GM12891 (cell line): ENCODE data around the gene LHX2.

Source experiments
- DNase-seq: peaks from one replicate; pipeline ENCODE4 v3.0.0; 2011; ENCODE audit warnings: low spot score; ENCODE audit not compliant: insufficient read length
- FAIRE-seq: peaks from 2 replicates; lab custom pipeline; 2011; peaks lifted over from hg19 to GRCh38; lab: Jason Lieb, UNC
- PAX5 ChIP-seq: IDR thresholded peaks from 2 replicates; pipeline ENCODE4 v1.6.1; 2011; ENCODE audit warnings: low read length, moderate library complexity, mild to moderate bottlenecking; ENCODE audit not compliant: insufficient read depth, severe bottlenecking
- POLR2A ChIP-seq: IDR thresholded peaks from 2 replicates; pipeline ENCODE4 v1.6.1; 2011; ENCODE audit warnings: low read depth, low read length, control low read depth
- POLR2AphosphoS5 ChIP-seq: IDR thresholded peaks from 2 replicates; pipeline ENCODE4 v1.6.1; 2011; ENCODE audit warnings: low read depth, low read length, control low read depth
- POU2F2 ChIP-seq: IDR thresholded peaks from 2 replicates; pipeline ENCODE4 v1.6.1; 2011; ENCODE audit warnings: low read depth, mild to moderate bottlenecking, control low read depth, low read length, moderate library complexity
- SPI1 ChIP-seq: IDR thresholded peaks from 2 replicates; pipeline ENCODE4 v1.6.1; 2011; ENCODE audit warnings: low read depth, low read length, control low read depth
- TAF1 ChIP-seq: IDR thresholded peaks from 2 replicates; pipeline ENCODE4 v1.6.1; 2011; ENCODE audit warnings: low read depth, low read length, control low read depth

The LHX2 gene

DNA sequence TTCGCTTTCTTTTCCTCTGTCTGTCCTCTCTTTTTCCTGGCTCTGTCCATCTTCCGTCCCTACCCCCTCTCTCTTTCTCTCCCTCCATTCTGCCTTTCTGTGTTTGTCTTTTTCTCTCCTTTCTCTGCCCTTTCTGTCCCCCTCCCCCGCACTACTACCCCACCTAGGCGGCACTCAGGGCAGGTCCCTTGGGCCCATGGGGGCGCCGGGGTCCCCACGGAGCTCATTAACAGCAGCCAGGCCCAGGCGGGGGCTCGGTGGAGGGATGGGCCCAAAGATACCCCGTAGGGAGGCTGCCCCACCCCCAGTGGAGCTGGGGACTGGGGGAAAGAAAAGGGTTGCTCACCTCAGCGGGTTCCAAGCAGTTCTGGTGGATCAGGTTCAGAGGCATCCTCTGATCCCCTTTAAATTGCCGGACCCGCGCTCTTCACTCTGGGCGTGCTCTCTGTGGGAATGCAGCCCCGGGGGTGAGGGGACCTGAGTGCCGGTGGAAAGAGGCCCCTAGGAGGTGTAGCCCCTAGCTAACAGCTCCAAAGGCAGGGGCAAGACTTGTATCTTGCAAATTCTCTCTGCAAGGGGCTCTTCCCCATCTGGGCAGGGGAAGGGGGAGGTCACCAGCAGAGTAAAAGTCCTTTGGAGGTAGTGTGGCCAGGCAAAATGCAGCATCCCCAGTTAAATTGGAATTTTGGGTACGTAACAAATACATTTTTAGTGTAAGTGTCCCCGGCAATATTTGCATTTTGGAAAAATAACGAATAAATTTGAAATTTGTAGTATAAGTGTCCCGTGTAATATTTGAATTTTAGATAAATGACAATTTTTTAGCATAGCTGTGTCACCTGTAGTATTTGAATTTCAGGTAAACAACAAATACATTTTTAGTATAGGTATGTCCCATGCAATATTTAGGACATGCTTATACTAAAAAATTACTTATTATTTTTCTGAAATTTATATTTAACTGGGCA is 7.4 kb downstream of the LHX2 start:
- no peak for DNase-seq
- FAIRE-seq = no peak
- TF ChIP-seq TAF1 (no peak), POU2F2 (no peak), POLR2A (no peak), SPI1 (no peak), PAX5 (no peak), POLR2AphosphoS5 (no peak)

- TF ChIP-seq PAX5 = no peak
- TF ChIP-seq POLR2A = no peak
- TF ChIP-seq POU2F2 = no peak
- no peak for TF ChIP-seq SPI1
- no peak for TF ChIP-seq TAF1
- TF ChIP-seq POLR2AphosphoS5 = no peak
- FAIRE-seq = peak; percentile 9
- DNase-seq = no peak
Observed at GRCh38 chr9:124019771-124020519, 8.4 kb downstream of the LHX2 start.

DNA sequence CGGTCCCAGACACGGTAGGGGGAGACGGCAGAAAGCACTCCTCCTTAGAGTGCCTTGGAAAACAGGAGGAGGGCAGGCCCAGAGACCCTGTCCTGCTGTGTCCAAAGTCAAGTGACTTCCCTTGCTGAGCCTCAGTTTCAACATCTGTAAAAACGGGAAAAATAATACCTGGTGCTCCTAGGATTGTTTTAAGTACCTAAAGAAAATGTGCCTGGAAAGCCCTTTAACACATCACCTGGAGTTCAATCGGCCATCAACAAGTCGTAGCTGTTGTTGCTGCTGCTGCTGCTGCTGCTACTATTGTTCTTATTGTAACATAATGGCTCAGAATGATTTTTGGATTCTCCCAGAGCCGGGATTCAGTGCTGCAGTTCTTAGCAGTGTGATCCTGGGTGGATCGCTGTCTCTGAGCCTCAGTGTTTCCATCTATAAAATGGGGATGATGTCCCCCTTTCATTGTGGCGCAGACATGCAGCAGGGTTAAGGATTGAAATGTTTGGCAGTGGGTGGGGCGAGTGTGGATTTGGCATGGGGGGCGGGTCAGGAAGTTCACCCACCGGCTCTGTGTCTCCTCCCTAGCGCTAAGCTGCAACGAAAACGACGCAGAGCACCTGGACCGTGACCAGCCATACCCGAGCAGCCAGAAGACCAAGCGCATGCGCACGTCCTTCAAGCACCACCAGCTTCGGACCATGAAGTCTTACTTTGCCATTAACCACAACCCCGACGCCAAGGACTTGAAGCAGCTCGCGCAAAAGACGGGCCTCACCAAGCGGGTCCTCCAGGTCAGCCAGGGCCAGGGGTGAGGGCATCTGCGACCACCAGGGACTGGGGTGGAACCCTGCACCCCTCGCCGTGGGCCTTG is 9.2 kb downstream of the LHX2 start:
- no peak for DNase-seq

DNA sequence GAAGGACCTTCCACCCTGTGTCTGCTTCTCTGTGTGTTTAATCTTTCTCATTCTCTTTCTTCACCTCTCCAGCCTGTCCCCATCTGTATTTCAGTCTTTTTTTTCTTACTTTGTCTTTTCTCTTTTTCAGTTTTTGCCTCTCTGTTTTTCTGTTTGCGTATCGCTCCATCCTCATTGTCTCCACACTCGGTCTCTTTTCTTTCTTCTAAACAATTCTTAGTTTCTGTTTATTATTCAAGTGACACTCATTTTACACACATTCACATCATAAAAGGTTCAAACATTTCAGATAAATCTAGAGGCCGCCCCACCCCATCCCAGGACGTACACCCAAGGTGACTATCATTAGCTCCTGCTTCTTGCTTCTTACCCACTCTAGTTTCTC is 9.8 kb downstream of the LHX2 start:
- DNase-seq (no peak), FAIRE-seq (no peak)
- TF ChIP-seq POLR2A = no peak
- no peak for TF ChIP-seq POU2F2
- TF ChIP-seq PAX5 = no peak
- no peak for TF ChIP-seq SPI1
- TF ChIP-seq POLR2AphosphoS5 = no peak
- TF ChIP-seq TAF1 = no peak

More for the DNA sequence above, 9.2 kb downstream of the LHX2 start:
- FAIRE-seq = peak; percentile 91
- TF ChIP-seq TAF1 = no peak
- TF ChIP-seq POU2F2 = no peak
- peak; percentile 94 for TF ChIP-seq PAX5

DNA sequence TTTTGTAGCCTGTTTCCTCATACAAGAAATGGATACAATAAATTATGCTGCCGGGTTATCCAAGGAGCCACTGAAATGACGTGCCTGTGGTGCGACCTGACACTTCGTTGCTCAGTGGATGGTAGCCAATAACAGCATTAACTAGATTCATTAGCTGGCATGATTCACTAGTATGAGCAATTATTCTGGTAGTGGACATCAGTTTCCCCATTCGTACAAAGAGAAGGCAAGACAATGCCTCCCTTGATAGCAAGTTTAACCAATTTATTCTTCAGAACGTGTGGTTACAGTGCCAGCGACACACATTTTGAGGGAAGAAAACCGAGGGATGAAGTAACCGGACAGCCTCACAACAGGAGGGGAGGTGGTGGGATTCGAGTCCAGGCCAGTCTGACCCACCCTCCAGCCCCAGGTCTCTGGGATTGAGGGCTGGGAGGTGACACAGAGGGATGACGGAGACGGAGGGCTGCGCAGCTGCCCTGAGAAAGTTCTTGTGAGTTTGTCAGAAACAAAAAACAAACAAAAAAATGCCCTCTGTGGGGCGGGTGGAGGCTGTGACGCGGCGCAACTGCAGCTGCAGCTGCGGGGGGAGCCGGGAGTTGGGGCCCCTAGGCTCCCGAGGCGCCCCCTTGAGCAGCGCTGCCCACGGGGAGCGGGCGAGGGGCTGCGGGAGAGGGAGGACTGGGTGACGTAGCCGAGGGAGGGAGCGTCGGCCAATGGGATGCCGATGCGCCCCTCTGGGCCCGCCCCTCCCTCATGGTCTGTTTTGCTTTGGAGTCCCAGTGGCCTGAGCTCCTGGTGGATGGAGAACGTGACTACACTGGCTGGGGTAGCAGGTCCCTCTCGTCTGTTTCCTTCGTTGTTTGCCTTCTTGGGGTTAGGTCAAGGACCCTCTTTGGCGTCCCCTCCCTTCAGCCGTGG is 10.9 kb downstream of the LHX2 start:
- DNase-seq (no peak), FAIRE-seq (peak; percentile 66)
- TF ChIP-seq POU2F2 (no peak), SPI1 (no peak), POLR2AphosphoS5 (no peak), PAX5 (no peak), TAF1 (no peak), POLR2A (no peak)

- no peak for TF ChIP-seq POLR2A
- no peak for TF ChIP-seq PAX5
- TF ChIP-seq POU2F2 = no peak
- no peak for TF ChIP-seq SPI1
- TF ChIP-seq POLR2AphosphoS5 = no peak
- TF ChIP-seq TAF1 = no peak
- DNase-seq (no peak), FAIRE-seq (no peak)
Observed at GRCh38 chr9:124024107-124024506, 12.5 kb downstream of the LHX2 start.

GRCh38 chr9:124029617-124030016 is 18.0 kb downstream of the LHX2 start:
- DNase-seq (no peak), FAIRE-seq (no peak)
- TF ChIP-seq POU2F2 (no peak), SPI1 (peak; percentile 70)

- FAIRE-seq = peak; percentile 40
- DNase-seq = no peak
- TF ChIP-seq SPI1 (peak; percentile 86), TAF1 (no peak), POU2F2 (no peak), POLR2A (no peak), POLR2AphosphoS5 (no peak), PAX5 (no peak)
Observed at GRCh38 chr9:124030969-124031451, 19.4 kb downstream of the LHX2 start.
